HL-60 (cell line): Measurements from ENCODE around the gene PIGN.

Source experiments
- GABPA ChIP-seq: IDR thresholded peaks from 2 replicates; pipeline ENCODE4 v1.6.1; 2012; ENCODE audit warnings: low read depth
- POLR2AphosphoS5 ChIP-seq: IDR thresholded peaks from 2 replicates; pipeline ENCODE4 v1.6.1; 2012; ENCODE audit warnings: low read depth
- REST ChIP-seq: IDR thresholded peaks from 2 replicates; pipeline ENCODE4 v1.6.1; 2012; ENCODE audit warnings: low read depth; ENCODE audit not compliant: insufficient replicate concordance
- SPI1 ChIP-seq: IDR thresholded peaks from 2 replicates; pipeline ENCODE4 v1.6.1; 2012; ENCODE audit warnings: low read depth, mild to moderate bottlenecking, borderline replicate concordance
- TF ChIP-seq, protein P1 (sequence below): IDR thresholded peaks from one replicate; pipeline ENCODE4 v1.5.1; 2011; ENCODE audit warnings: low read length, control low read depth, inconsistent platforms; ENCODE audit not compliant: insufficient read depth

DNA sequence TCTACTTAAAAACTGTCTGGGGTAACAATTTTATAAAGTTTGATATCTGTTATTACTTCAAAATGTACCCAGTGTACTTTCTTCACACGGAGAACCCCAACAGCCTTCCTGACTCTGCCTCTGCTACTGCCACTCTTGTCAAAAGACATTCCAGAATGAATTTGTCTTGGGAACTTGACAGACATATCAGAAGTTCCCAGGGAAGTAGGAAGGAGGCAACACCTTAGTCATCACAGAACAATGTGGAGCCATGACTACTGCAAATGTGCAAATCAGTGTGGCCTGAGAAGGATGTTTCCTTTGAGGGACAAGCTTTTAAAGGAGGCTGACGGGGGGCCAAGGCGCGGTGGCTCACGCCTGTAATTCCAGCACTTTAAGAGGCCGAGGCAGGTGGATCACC, 160.3 kb downstream of the PIGN start:
- TF ChIP-seq POLR2AphosphoS5 (no peak), SPI1 (no peak), REST (no peak), GABPA (no peak)
- TF ChIP-seq, protein P1, sequence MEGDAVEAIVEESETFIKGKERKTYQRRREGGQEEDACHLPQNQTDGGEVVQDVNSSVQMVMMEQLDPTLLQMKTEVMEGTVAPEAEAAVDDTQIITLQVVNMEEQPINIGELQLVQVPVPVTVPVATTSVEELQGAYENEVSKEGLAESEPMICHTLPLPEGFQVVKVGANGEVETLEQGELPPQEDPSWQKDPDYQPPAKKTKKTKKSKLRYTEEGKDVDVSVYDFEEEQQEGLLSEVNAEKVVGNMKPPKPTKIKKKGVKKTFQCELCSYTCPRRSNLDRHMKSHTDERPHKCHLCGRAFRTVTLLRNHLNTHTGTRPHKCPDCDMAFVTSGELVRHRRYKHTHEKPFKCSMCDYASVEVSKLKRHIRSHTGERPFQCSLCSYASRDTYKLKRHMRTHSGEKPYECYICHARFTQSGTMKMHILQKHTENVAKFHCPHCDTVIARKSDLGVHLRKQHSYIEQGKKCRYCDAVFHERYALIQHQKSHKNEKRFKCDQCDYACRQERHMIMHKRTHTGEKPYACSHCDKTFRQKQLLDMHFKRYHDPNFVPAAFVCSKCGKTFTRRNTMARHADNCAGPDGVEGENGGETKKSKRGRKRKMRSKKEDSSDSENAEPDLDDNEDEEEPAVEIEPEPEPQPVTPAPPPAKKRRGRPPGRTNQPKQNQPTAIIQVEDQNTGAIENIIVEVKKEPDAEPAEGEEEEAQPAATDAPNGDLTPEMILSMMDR: no peak
